ENCODE measurements around the gene KLF7.

Gene KLF7

GRCh38 chr2:207129821-207130220, 35.9 kb downstream of the KLF7 start:
- DNase-seq (ENCODE audit: low spot score) (no peak), FAIRE-seq (no peak)

- DNase-seq (ENCODE audit: low spot score) (no peak), FAIRE-seq (no peak)
Measured at GRCh38 chr2:207128867-207129266, 36.9 kb downstream of the KLF7 start.

- FAIRE-seq (no peak), DNase-seq (ENCODE audit: low spot score) (no peak)
Measured at GRCh38 chr2:207126724-207127308, 38.9 kb downstream of the KLF7 start.

- no peak for DNase-seq (ENCODE audit: low spot score)
- no peak for FAIRE-seq
Measured at GRCh38 chr2:207123776-207124391, 41.9 kb downstream of the KLF7 start.

- DNase-seq (ENCODE audit: low spot score) (no peak), FAIRE-seq (no peak)
Measured at GRCh38 chr2:207123335-207123744, 42.4 kb downstream of the KLF7 start.

- no peak for DNase-seq (ENCODE audit: low spot score)
- no peak for FAIRE-seq
Measured at GRCh38 chr2:207122651-207123334, 43.0 kb downstream of the KLF7 start.

- no peak for FAIRE-seq
- peak; percentile 64 for DNase-seq (ENCODE audit: low spot score)
Measured at GRCh38 chr2:207121784-207122183, 44.0 kb downstream of the KLF7 start.

- no peak for FAIRE-seq
Measured at GRCh38 chr2:207119048-207119447, 46.7 kb downstream of the KLF7 start.

GRCh38 chr2:207117668-207118067, 48.1 kb downstream of the KLF7 start:
- no peak for FAIRE-seq

More at GRCh38 chr2:207119048-207119447, 46.7 kb downstream of the KLF7 start:
- DNase-seq (ENCODE audit: low spot score): no peak

GRCh38 chr2:207115715-207116364, 49.9 kb downstream of the KLF7 start:
- FAIRE-seq (no peak), DNase-seq (ENCODE audit: low spot score) (no peak)

More at GRCh38 chr2:207117668-207118067, 48.1 kb downstream of the KLF7 start:
- no peak for DNase-seq (ENCODE audit: low spot score)

GRCh38 chr2:207113414-207113813, 52.3 kb downstream of the KLF7 start:
- DNase-seq (ENCODE audit: low spot score) (no peak), FAIRE-seq (no peak)

- DNase-seq (ENCODE audit: low spot score) (no peak), FAIRE-seq (no peak)
Measured at GRCh38 chr2:207112785-207113184, 53.0 kb downstream of the KLF7 start.

- DNase-seq (ENCODE audit: low spot score) (no peak), FAIRE-seq (no peak)
Measured at GRCh38 chr2:207112383-207112782, 53.4 kb downstream of the KLF7 start.

GRCh38 chr2:207111757-207112156, 54.0 kb downstream of the KLF7 start:
- no peak for DNase-seq (ENCODE audit: low spot score)
- no peak for FAIRE-seq

GRCh38 chr2:207110715-207111114, 55.0 kb downstream of the KLF7 start:
- DNase-seq (ENCODE audit: low spot score) (no peak), FAIRE-seq (no peak)

- FAIRE-seq: no peak
- no peak for DNase-seq (ENCODE audit: low spot score)
Measured at GRCh38 chr2:207110310-207110709, 55.4 kb downstream of the KLF7 start.

GRCh38 chr2:207109768-207110167, 56.0 kb downstream of the KLF7 start:
- FAIRE-seq (no peak), DNase-seq (ENCODE audit: low spot score) (no peak)

- DNase-seq (ENCODE audit: low spot score) (no peak), FAIRE-seq (no peak)
Measured at GRCh38 chr2:207108440-207108839, 57.3 kb downstream of the KLF7 start.

GRCh38 chr2:207107551-207107950, 58.2 kb downstream of the KLF7 start:
- no peak for DNase-seq (ENCODE audit: low spot score)

GRCh38 chr2:207107131-207107530, 58.6 kb downstream of the KLF7 start:
- FAIRE-seq (no peak), DNase-seq (ENCODE audit: low spot score) (no peak)

More at GRCh38 chr2:207107551-207107950, 58.2 kb downstream of the KLF7 start:
- no peak for FAIRE-seq

- FAIRE-seq: no peak
- no peak for DNase-seq (ENCODE audit: low spot score)
Measured at GRCh38 chr2:207103132-207103531, 62.6 kb downstream of the KLF7 start.

GRCh38 chr2:207101984-207102383, 63.8 kb downstream of the KLF7 start:
- FAIRE-seq: no peak
- DNase-seq (ENCODE audit: low spot score): no peak
